ENCODE results near the gene TIMM44. TPM values are rescaled to one million over a fixed set of nuclear protein-coding genes. Genes with fewer than 3 reads are reported as not detected.
A peak's percentile ranks its signal among the peaks of the same experiment; 100 is the strongest.

The TIMM44 gene
- total RNA-seq, 3 donors from 2014 or later, result 55.5 to 80.4 (median 63.4) TPM

- intact Hi-C loops (cut with DNase I, micrococcal nuclease), result no loop called here
- DNase-seq, result peak in 2 of 3 donors; percentile 31 to 50
- peaks cover 15% of the 10 kb centered on the region for H3K4me1 ChIP-seq (ENCODE audit: low read depth)
- peaks cover 20% of the 10 kb centered on the region for H3K36me3 ChIP-seq (ENCODE audit: low read depth)
- ATAC-seq, result no peak
- H3K4me3 ChIP-seq, result no peak overlapping the region
- TF ChIP-seq, protein P1, sequence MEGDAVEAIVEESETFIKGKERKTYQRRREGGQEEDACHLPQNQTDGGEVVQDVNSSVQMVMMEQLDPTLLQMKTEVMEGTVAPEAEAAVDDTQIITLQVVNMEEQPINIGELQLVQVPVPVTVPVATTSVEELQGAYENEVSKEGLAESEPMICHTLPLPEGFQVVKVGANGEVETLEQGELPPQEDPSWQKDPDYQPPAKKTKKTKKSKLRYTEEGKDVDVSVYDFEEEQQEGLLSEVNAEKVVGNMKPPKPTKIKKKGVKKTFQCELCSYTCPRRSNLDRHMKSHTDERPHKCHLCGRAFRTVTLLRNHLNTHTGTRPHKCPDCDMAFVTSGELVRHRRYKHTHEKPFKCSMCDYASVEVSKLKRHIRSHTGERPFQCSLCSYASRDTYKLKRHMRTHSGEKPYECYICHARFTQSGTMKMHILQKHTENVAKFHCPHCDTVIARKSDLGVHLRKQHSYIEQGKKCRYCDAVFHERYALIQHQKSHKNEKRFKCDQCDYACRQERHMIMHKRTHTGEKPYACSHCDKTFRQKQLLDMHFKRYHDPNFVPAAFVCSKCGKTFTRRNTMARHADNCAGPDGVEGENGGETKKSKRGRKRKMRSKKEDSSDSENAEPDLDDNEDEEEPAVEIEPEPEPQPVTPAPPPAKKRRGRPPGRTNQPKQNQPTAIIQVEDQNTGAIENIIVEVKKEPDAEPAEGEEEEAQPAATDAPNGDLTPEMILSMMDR (IDR thresholded peaks at IDR 0.05), result no peak
- no peaks in the 10 kb centered on the region for H3K9me3 ChIP-seq
Measured at GRCh38 chr19:7912144-7912696, 31.2 kb downstream of the TIMM44 start.

GRCh38 chr19:7911508-7912143 lies 31.8 kb downstream of the TIMM44 start:
- peak in 1 of 3 donors; percentile 25 for DNase-seq
- TF ChIP-seq, protein P1 (IDR thresholded peaks at IDR 0.05), result no peak
- Histone ChIP-seq H3K9me3 (no peaks in the 10 kb centered on the region), H3K4me1 (ENCODE audit: low read depth) (peaks cover 10% of the 10 kb centered on the region), H3K4me3 (no peak overlapping the region), H3K36me3 (ENCODE audit: low read depth) (peaks cover 20% of the 10 kb centered on the region)
- intact Hi-C loops (cut with DNase I, micrococcal nuclease), result no loop called here
- ATAC-seq, result no peak

DNA sequence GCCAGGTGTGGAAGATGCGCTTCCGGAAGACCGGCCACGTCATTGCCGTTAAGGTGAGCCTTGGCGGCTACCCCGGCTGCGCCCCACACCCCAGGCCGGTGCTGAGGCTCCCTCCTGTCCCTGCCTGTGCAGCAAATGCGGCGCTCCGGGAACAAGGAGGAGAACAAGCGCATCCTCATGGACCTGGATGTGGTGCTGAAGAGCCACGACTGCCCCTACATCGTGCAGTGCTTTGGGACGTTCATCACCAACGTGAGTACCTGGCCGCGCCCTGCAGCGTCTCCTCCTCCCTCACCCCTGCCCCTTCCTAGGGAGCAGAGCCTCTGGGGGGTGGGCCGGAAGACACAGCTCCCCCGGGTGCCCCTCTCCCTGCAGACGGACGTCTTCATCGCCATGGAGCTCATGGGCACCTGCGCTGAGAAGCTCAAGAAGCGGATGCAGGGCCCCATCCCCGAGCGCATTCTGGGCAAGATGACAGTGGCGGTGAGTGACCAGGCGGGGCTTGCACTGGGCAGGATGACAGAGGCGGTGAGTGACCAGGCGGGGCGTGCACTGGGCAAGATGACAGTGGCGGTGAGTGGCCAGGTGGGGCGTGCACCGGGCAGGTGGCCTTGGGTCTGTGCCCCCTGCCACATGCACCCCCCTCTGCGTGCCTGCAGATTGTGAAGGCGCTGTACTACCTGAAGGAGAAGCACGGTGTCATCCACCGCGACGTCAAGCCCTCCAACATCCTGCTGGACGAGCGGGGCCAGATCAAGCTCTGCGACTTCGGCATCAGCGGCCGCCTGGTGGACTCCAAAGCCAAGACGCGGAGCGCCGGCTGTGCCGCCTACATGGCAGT lies 32.9 kb downstream of the TIMM44 start:
- intact Hi-C loops (cut with DNase I, micrococcal nuclease), result no loop called here
- Histone ChIP-seq H3K4me1 (ENCODE audit: low read depth) (peaks cover under 1% of the 10 kb centered on the region), H3K4me3 (no peak overlapping the region), H3K36me3 (ENCODE audit: low read depth) (peaks cover 20% of the 10 kb centered on the region), H3K9me3 (no peaks in the 10 kb centered on the region)
- DNase-seq (peak in 2 of 3 donors; percentile 26 to 51), ATAC-seq (no peak)
- TF ChIP-seq, protein P1 (IDR thresholded peaks at IDR 0.05), result no peak

GRCh38 chr19:7909471-7910067 lies 33.9 kb downstream of the TIMM44 start:
- peaks cover 20% of the 10 kb centered on the region for H3K36me3 ChIP-seq (ENCODE audit: low read depth)
- intact Hi-C loops (cut with DNase I, micrococcal nuclease), result loop anchor here in 1 of 2 donors (10.0 kb wide), 1 partner anchor 55 kb away; no protein-coding TSS in a partner anchor
- H3K4me3 ChIP-seq, result no peak overlapping the region
- ATAC-seq (no peak), DNase-seq (no peak)
- no peaks in the 10 kb centered on the region for H3K9me3 ChIP-seq
- H3K4me1 ChIP-seq (ENCODE audit: low read depth), result peaks cover 6% of the 10 kb centered on the region
- TF ChIP-seq, protein P1 (IDR thresholded peaks at IDR 0.05), result no peak

DNA sequence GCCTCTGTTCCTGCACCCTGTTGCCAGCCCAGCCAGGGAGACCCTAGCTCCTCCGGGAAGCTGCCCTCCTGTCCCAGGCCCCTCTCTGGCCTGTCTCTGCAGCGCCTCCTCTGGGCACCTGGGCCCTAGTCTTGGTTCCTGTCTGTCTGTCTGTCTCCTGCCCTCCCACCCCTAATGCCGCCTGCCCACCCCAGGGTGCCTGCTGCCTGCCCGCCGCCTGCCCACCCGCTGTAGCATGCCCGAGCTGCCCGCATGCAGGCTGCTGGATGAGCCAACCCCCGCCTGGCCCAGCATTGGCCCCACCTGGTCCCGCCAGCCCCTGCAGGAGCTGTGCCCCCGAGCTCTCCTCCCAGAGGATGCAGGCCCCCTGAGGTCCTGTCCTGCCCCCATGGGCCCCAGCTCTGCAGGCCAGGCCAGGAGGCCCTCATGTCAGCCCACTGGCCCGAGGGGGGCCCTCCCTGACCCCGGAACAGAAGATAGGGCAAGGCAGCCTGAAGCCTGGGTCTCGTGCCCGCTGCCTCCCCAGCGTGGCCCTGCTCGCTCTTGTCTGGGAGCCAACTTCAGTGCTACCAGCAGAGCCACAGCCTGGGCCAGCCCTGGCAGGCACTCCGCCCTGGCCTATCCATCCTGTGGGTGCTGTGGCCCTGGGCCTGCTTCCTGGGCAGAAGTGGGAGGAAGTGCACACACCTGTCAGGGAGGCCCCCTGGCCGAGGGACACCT lies 34.6 kb downstream of the TIMM44 start:
- H3K4me3 ChIP-seq, result no peak overlapping the region
- ATAC-seq (no peak), DNase-seq (no peak)
- no peaks in the 10 kb centered on the region for H3K9me3 ChIP-seq
- intact Hi-C loops (cut with DNase I, micrococcal nuclease), result loop anchor here in 1 of 2 donors (10.0 kb wide), 1 partner anchor 54 kb away; no protein-coding TSS in a partner anchor
- peaks cover 20% of the 10 kb centered on the region for H3K36me3 ChIP-seq (ENCODE audit: low read depth)
- TF ChIP-seq, protein P1 (IDR thresholded peaks at IDR 0.05), result no peak
- peaks cover 8% of the 10 kb centered on the region for H3K4me1 ChIP-seq (ENCODE audit: low read depth)

Measured in mucosa of descending colon (tissue), 3 donors.